ENCODE data around the gene UBE2D2.

- no peak for TF ChIP-seq POLR2AphosphoS5 (IDR thresholded peaks at IDR 0.05; ENCODE audit: borderline replicate concordance, low read depth, low read length)
- TF ChIP-seq EZH2 (IDR thresholded peaks at IDR 0.05): no peak
- no peak for TF ChIP-seq FOXP2 (optimal IDR thresholded peaks at IDR 0.05; ENCODE audit: control extremely low read depth, extremely low read length, insufficient read depth)
Observed at GRCh38 chr5:139660105-139660922, 99.2 kb downstream of the UBE2D2 start.

Data from SK-N-MC (cell line).